ENCODE data around the gene TSC22D2.
"Not testable (repeated sequence)": the region's sequence is repeated elsewhere in the genome, so short reads cannot be mapped to it uniquely, and the experiment has no call there.

TSC22D2 gene

GRCh38 chr3:150490277-150490986 is 82.3 kb downstream of the TSC22D2 start:
- DNase-seq, result no peak
- CTCF ChIA-PET, result no interaction called here
- Mint-ChIP-seq H3K4me1 (no peaks in the 10 kb centered on the region), H3K9me3 (peaks cover 7% of the 10 kb centered on the region), H3K36me3 (no peaks in the 10 kb centered on the region), H3K27ac (no peak overlapping the region), H3K4me3 (no peak overlapping the region), H3K27me3 (peaks cover 9% of the 10 kb centered on the region)

GRCh38 chr3:150494411-150494977 is 86.4 kb downstream of the TSC22D2 start:
- CTCF ChIA-PET, result interaction anchor here (0.9 to 2.9 kb wide), 11 partner anchors 9 to 272 kb away, joined by 3 to 15 read pairs (median 5); no protein-coding TSS in a partner anchor
- no peak for DNase-seq
- Mint-ChIP-seq H3K27me3 (peaks cover 14% of the 10 kb centered on the region), H3K27ac (no peak overlapping the region), H3K4me1 (no peaks in the 10 kb centered on the region), H3K36me3 (no peaks in the 10 kb centered on the region), H3K4me3 (no peak overlapping the region), H3K9me3 (peaks cover 2% of the 10 kb centered on the region)

- CTCF ChIA-PET, result interaction anchor here (0.7 to 2.9 kb wide), 17 partner anchors 8 to 276 kb away, joined by 3 to 15 read pairs (median 4); no protein-coding TSS in a partner anchor
- peak overlapping the region; percentile 80 for H3K27ac Mint-ChIP-seq
- H3K4me1 Mint-ChIP-seq, result no peaks in the 10 kb centered on the region
- DNase-seq, result no peak
- peaks cover 2% of the 10 kb centered on the region for H3K9me3 Mint-ChIP-seq
- peaks cover 14% of the 10 kb centered on the region for H3K27me3 Mint-ChIP-seq
- H3K36me3 Mint-ChIP-seq, result no peaks in the 10 kb centered on the region
- H3K4me3 Mint-ChIP-seq, result no peak overlapping the region
These were observed 87.1 kb downstream of the TSC22D2 start for GRCh38 chr3:150495149-150495548.

GRCh38 chr3:150495563-150496168 is 87.6 kb downstream of the TSC22D2 start:
- H3K4me1 Mint-ChIP-seq, result no peaks in the 10 kb centered on the region
- CTCF ChIA-PET, result interaction anchor here (0.7 to 2.9 kb wide), 16 partner anchors 8 to 277 kb away, joined by 3 to 15 read pairs (median 4); no protein-coding TSS in a partner anchor
- peaks cover 11% of the 10 kb centered on the region for H3K27me3 Mint-ChIP-seq
- no peaks in the 10 kb centered on the region for H3K36me3 Mint-ChIP-seq
- DNase-seq, result no peak
- no peak overlapping the region for H3K4me3 Mint-ChIP-seq
- no peak overlapping the region for H3K27ac Mint-ChIP-seq
- peaks cover 2% of the 10 kb centered on the region for H3K9me3 Mint-ChIP-seq

GRCh38 chr3:150497956-150498355 is 89.9 kb downstream of the TSC22D2 start:
- Mint-ChIP-seq H3K27me3 (peaks cover 21% of the 10 kb centered on the region), H3K27ac (no peak overlapping the region), H3K36me3 (peaks cover 4% of the 10 kb centered on the region), H3K4me3 (no peak overlapping the region), H3K4me1 (no peaks in the 10 kb centered on the region), H3K9me3 (peaks cover 8% of the 10 kb centered on the region)
- no peak for DNase-seq
- CTCF ChIA-PET, result interaction anchor here (1.1 kb wide), 1 partner anchor 72 kb away, joined by 3 read pairs; no protein-coding TSS in a partner anchor

- DNase-seq, H3K9me3 Mint-ChIP-seq, CTCF ChIA-PET, H3K4me3 Mint-ChIP-seq, H3K27ac Mint-ChIP-seq, H3K36me3 Mint-ChIP-seq, H3K4me1 Mint-ChIP-seq: not testable (repeated sequence)
- H3K27me3 Mint-ChIP-seq, result peaks cover 21% of the 10 kb centered on the region
These were observed 92.9 kb downstream of the TSC22D2 start for GRCh38 chr3:150500960-150501359.

- Mint-ChIP-seq H3K27me3 (peaks cover 20% of the 10 kb centered on the region), H3K36me3 (peaks cover 4% of the 10 kb centered on the region), H3K9me3 (peaks cover 8% of the 10 kb centered on the region), H3K27ac (no peak overlapping the region), H3K4me1 (no peaks in the 10 kb centered on the region), H3K4me3 (no peak overlapping the region)
- DNase-seq, result no peak
- CTCF ChIA-PET, result interaction anchor here (0.9 kb wide), 1 partner anchor 8 kb away, joined by 4 read pairs; no protein-coding TSS in a partner anchor
These were observed 95.5 kb downstream of the TSC22D2 start for GRCh38 chr3:150503402-150504099.

GRCh38 chr3:150504483-150504882 is 96.4 kb downstream of the TSC22D2 start:
- peaks cover 20% of the 10 kb centered on the region for H3K27me3 Mint-ChIP-seq
- peaks cover 6% of the 10 kb centered on the region for H3K9me3 Mint-ChIP-seq
- peaks cover 4% of the 10 kb centered on the region for H3K36me3 Mint-ChIP-seq
- no peak overlapping the region for H3K4me3 Mint-ChIP-seq
- CTCF ChIA-PET, result no interaction called here
- no peaks in the 10 kb centered on the region for H3K4me1 Mint-ChIP-seq
- no peak overlapping the region for H3K27ac Mint-ChIP-seq
- no peak for DNase-seq

GRCh38 chr3:150508401-150508800 is 100.3 kb downstream of the TSC22D2 start:
- Mint-ChIP-seq H3K27ac (no peak overlapping the region), H3K36me3 (no peaks in the 10 kb centered on the region), H3K4me1 (no peaks in the 10 kb centered on the region), H3K27me3 (peaks cover 9% of the 10 kb centered on the region), H3K9me3 (no peaks in the 10 kb centered on the region), H3K4me3 (no peak overlapping the region)
- CTCF ChIA-PET, result no interaction called here
- DNase-seq, result no peak

GRCh38 chr3:150509780-150510179 is 101.7 kb downstream of the TSC22D2 start:
- Mint-ChIP-seq H3K4me3 (no peak overlapping the region), H3K4me1 (no peaks in the 10 kb centered on the region), H3K27ac (no peak overlapping the region), H3K36me3 (no peaks in the 10 kb centered on the region), H3K27me3 (no peaks in the 10 kb centered on the region), H3K9me3 (no peaks in the 10 kb centered on the region)
- CTCF ChIA-PET, result no interaction called here
- DNase-seq, result no peak

- H3K4me3 Mint-ChIP-seq, result no peak overlapping the region
These were observed 103.2 kb downstream of the TSC22D2 start for GRCh38 chr3:150511122-150511821.

GRCh38 chr3:150515210-150515609 is 107.1 kb downstream of the TSC22D2 start:
- Mint-ChIP-seq H3K4me3 (no peak overlapping the region), H3K9me3 (peaks cover 2% of the 10 kb centered on the region), H3K27me3 (peaks cover 3% of the 10 kb centered on the region), H3K36me3 (no peaks in the 10 kb centered on the region), H3K4me1 (no peaks in the 10 kb centered on the region), H3K27ac (no peak overlapping the region)
- CTCF ChIA-PET, result no interaction called here
- no peak for DNase-seq

More at GRCh38 chr3:150511122-150511821, 103.2 kb downstream of the TSC22D2 start:
- no peaks in the 10 kb centered on the region for H3K9me3 Mint-ChIP-seq
- CTCF ChIA-PET, result no interaction called here
- H3K4me1 Mint-ChIP-seq, result no peaks in the 10 kb centered on the region
- H3K27me3 Mint-ChIP-seq, result no peaks in the 10 kb centered on the region
- no peak for DNase-seq
- H3K36me3 Mint-ChIP-seq, result no peaks in the 10 kb centered on the region
- H3K27ac Mint-ChIP-seq, result no peak overlapping the region

Measured in activated naive CD4-positive, alpha-beta T cell treated with anti-CD3 and anti-CD28 coated beads, Interleukin-2, amount 10 ng/mL, durations not matched to agents 7 days and 5 days (primary cell).